Endodermal cell (in vitro differentiated cells): ENCODE measurements around the gene CDK15. TPM values are rescaled to one million over a fixed set of nuclear protein-coding genes. Genes with fewer than 3 reads are reported as not detected.
A peak's percentile ranks its signal among the peaks of the same experiment; 100 is the strongest.

Source experiments
- DNase-seq: peaks from one replicate; pipeline ENCODE4 v3.0.0-alpha.2; 2017
- H3K27ac ChIP-seq: 2 replicates; pipeline ENCODE4 v1.5.1; 2013; ENCODE audit warnings: mild to moderate bottlenecking, low read depth, low read length, moderate library complexity
- H3K27me3 ChIP-seq: 2 replicates; pipeline ENCODE4 v1.6.1; 2013; ENCODE audit warnings: mild to moderate bottlenecking, low read length, moderate library complexity; ENCODE audit not compliant: insufficient read depth, control insufficient read depth, poor library complexity, severe bottlenecking
- H3K36me3 ChIP-seq: 2 replicates; pipeline ENCODE4 v1.7.0; 2013; ENCODE audit warnings: mild to moderate bottlenecking, low read length, moderate library complexity; ENCODE audit not compliant: control insufficient read depth, insufficient read depth
- H3K4me1 ChIP-seq: one replicate; pipeline ENCODE4 v1.7.0; 2013; ENCODE audit warnings: low read length; ENCODE audit not compliant: control insufficient read depth, insufficient read depth
- H3K4me3 ChIP-seq: 2 replicates; pipeline ENCODE4 v1.5.1; 2013; ENCODE audit warnings: mild to moderate bottlenecking, low read length, moderate library complexity
- H3K9ac ChIP-seq: 2 replicates; pipeline ENCODE4 v1.6.1; 2013; ENCODE audit warnings: mild to moderate bottlenecking, low read length, moderate library complexity; ENCODE audit not compliant: poor library complexity, severe bottlenecking; ENCODE audit errors: extremely low read depth
- H3K9me3 ChIP-seq: 2 replicates; pipeline ENCODE4 v1.6.1; 2013; ENCODE audit warnings: mild to moderate bottlenecking, low read length, moderate library complexity; ENCODE audit not compliant: control insufficient read depth
- H3K27ac Mint-ChIP-seq: 2 replicates; pipeline ENCODE4 v1.8.0; 2020; ENCODE audit warnings: mixed read lengths
- H3K27me3 Mint-ChIP-seq: 2 replicates; pipeline ENCODE4 v1.8.0; 2021; ENCODE audit warnings: mild to moderate bottlenecking, mixed read lengths; ENCODE audit not compliant: insufficient read depth
- H3K36me3 Mint-ChIP-seq: 2 replicates; pipeline ENCODE4 v1.8.0; 2020; ENCODE audit warnings: low read depth, mixed read lengths
- H3K4me1 Mint-ChIP-seq: 2 replicates; pipeline ENCODE4 v1.8.0; 2020; ENCODE audit warnings: mixed read lengths
- H3K4me3 Mint-ChIP-seq: 2 replicates; pipeline ENCODE4 v1.8.0; 2020; ENCODE audit warnings: mild to moderate bottlenecking, moderate library complexity, mixed read lengths
- H3K9me3 Mint-ChIP-seq: 2 replicates; pipeline ENCODE4 v1.8.0; 2020; ENCODE audit warnings: mild to moderate bottlenecking, mixed read lengths
- WGBS, 2 experiments: methylation state at CpG; one replicate each; pipeline versions ENCODE4 v1.1.5 to v1.1.7; 2013; ENCODE audit warnings: missing lambda C conversion rate in 2 of 2, mixed read lengths in 1 of 2; ENCODE audit not compliant: insufficient coverage in 1 of 2, insufficient read length in 1 of 2; 5-methylcytosine and 5-hydroxymethylcytosine counted together
- total RNA-seq, 2 donors: library from RNA; stranded (reverse); fragmentation: NEBNext Ultra II Directional in 1 of 2; extraction: Animal tissue kit (Norgen Biotek cat#: 25700) in 1 of 2; gene quantifications; 2 replicates in 1 of 2; 3 replicates in 1 of 2; pipeline ENCODE4 v1.2.1, GENCODE V29; 2021
- TF ChIP-seq, protein P1 (sequence below): fragments of 200-600 bp; sonication (generic); conservative IDR thresholded peaks from 2 replicates; pipeline ENCODE4 v1.5.0; 2021; ENCODE audit warnings: antibody characterized with exemption, mild to moderate bottlenecking

Gene CDK15
- total RNA-seq, 2 donors from 2014 or later, result 0.35 TPM; not detected in 1

DNA sequence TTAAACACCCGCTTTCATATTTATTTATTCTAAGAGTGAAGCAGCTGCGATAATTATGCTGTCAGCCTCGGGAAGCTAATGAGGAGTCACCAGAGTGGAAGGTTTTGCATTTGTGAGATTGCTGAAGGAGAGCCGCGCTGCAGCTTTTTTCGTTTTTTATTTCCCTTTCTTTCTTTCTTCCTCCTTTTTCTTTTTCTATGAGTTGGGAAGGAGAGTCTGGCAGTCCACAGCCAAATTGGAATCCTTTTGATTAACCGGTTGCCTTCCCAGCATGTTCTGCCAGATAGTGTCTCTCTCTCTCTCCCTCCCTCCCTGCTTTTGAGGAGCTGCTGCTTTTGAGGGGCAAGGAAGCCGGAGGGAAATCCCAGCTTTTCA, 82.1 kb downstream of the CDK15 start:
- peak overlapping the region; percentile 73 for H3K4me3 ChIP-seq
- DNase-seq, result no peak
- no peak overlapping the region for H3K27ac ChIP-seq
- peaks cover 55% of the 10 kb centered on the region for H3K4me1 Mint-ChIP-seq
- H3K36me3 Mint-ChIP-seq, result no peaks in the 10 kb centered on the region
- TF ChIP-seq, protein P1, sequence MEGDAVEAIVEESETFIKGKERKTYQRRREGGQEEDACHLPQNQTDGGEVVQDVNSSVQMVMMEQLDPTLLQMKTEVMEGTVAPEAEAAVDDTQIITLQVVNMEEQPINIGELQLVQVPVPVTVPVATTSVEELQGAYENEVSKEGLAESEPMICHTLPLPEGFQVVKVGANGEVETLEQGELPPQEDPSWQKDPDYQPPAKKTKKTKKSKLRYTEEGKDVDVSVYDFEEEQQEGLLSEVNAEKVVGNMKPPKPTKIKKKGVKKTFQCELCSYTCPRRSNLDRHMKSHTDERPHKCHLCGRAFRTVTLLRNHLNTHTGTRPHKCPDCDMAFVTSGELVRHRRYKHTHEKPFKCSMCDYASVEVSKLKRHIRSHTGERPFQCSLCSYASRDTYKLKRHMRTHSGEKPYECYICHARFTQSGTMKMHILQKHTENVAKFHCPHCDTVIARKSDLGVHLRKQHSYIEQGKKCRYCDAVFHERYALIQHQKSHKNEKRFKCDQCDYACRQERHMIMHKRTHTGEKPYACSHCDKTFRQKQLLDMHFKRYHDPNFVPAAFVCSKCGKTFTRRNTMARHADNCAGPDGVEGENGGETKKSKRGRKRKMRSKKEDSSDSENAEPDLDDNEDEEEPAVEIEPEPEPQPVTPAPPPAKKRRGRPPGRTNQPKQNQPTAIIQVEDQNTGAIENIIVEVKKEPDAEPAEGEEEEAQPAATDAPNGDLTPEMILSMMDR, result no peak
- no peaks in the 10 kb centered on the region for H3K9me3 ChIP-seq
- H3K4me3 Mint-ChIP-seq, result peak overlapping the region; percentile 43
- H3K4me1 ChIP-seq, result peaks cover 29% of the 10 kb centered on the region
- no peaks in the 10 kb centered on the region for H3K27me3 ChIP-seq
- H3K36me3 ChIP-seq, result no peaks in the 10 kb centered on the region
- peak overlapping the region; percentile 7 for H3K27ac Mint-ChIP-seq
- H3K9ac ChIP-seq, result no peak overlapping the region
- no peaks in the 10 kb centered on the region for H3K9me3 Mint-ChIP-seq
- peaks cover 3% of the 10 kb centered on the region for H3K27me3 Mint-ChIP-seq
- 0 to 12% methylated on average over 1 to 8 of the region's 8 CpGs for WGBS, 2 experiments

DNA sequence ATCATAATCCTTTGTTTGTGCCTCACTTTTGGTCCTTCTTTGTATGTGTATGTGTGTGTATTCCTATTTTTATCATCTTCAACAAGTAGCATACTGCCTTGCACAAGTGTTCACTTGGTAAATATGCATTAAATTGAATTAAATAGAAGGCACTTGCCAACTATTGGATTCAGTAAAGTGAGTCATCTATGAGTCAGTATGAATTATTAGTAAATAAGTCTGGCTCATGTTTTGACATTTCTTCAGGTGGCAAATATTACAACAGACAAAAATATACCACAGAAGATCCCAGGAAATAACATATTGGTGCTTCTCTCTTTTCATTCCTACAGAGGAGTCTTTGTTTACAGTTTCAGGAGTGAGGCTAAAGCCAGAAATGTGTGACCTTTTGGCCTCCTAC, 84.1 kb downstream of the CDK15 start:
- Histone ChIP-seq H3K4me1 (peaks cover 30% of the 10 kb centered on the region), H3K9me3 (no peaks in the 10 kb centered on the region), H3K27ac (no peak overlapping the region), H3K36me3 (no peaks in the 10 kb centered on the region), H3K27me3 (no peaks in the 10 kb centered on the region), H3K4me3 (no peak overlapping the region), H3K9ac (no peak overlapping the region)
- H3K36me3 Mint-ChIP-seq, result no peaks in the 10 kb centered on the region
- no peak overlapping the region for H3K4me3 Mint-ChIP-seq
- no peak for DNase-seq
- H3K9me3 Mint-ChIP-seq, result no peaks in the 10 kb centered on the region
- H3K4me1 Mint-ChIP-seq, result peaks cover 50% of the 10 kb centered on the region
- no peak overlapping the region for H3K27ac Mint-ChIP-seq
- H3K27me3 Mint-ChIP-seq, result peaks cover 3% of the 10 kb centered on the region
- TF ChIP-seq, protein P1, result no peak

DNA sequence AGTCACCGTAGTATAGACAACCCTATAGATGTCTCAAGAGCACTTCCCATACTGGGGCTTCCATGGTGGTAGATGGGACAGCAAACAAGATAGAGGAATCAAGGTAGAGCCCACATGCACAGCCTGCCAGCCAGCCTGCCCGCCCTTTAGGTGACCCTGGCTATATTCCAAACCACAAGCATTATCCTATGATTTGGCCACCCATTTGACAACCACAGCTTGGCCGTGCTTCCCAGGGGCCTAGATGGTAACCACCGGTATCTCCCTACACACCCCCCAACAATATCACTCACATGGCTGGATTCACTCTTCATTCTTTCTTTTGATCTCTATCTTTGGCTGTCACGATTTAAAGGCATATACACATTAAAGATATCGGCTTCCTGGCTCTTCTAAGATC, 85.3 kb downstream of the CDK15 start:
- Mint-ChIP-seq H3K27ac (no peak overlapping the region), H3K4me1 (peaks cover 48% of the 10 kb centered on the region), H3K9me3 (no peaks in the 10 kb centered on the region), H3K36me3 (no peaks in the 10 kb centered on the region), H3K4me3 (no peak overlapping the region), H3K27me3 (no peaks in the 10 kb centered on the region)
- no peaks in the 10 kb centered on the region for H3K36me3 ChIP-seq
- WGBS, 2 experiments, result 97 to 100% methylated on average over 3 to 6 of the region's 6 CpGs
- no peak overlapping the region for H3K4me3 ChIP-seq
- no peak overlapping the region for H3K9ac ChIP-seq
- H3K27ac ChIP-seq, result no peak overlapping the region
- no peaks in the 10 kb centered on the region for H3K27me3 ChIP-seq
- no peaks in the 10 kb centered on the region for H3K9me3 ChIP-seq
- no peak for DNase-seq
- TF ChIP-seq, protein P1, result no peak
- peaks cover 30% of the 10 kb centered on the region for H3K4me1 ChIP-seq
